Prostate gland (tissue), 2 donors: ENCODE results near the gene RMDN3.

Experiments used
- CTCF ChIP-seq, 4 experiments: fragments of 200-600 bp in 2 of 4; fragments of 450-650 bp in 2 of 4; sonication (generic) in 2 of 4; IDR thresholded peaks; 1 replicate in 3 of 4; 2 replicates in 1 of 4; pipeline ENCODE4 v1.5.1; 2016 to 2019; ENCODE audit warnings: antibody characterized with exemption in 4 of 4, mild to moderate bottlenecking in 2 of 4, moderate library complexity in 2 of 4
- POLR2A ChIP-seq: fragments of 450-650 bp; IDR thresholded peaks from one replicate; pipeline ENCODE4 v1.6.1; 2016; ENCODE audit warnings: antibody characterized with exemption, mild to moderate bottlenecking
- POLR2AphosphoS5 ChIP-seq: sonication (generic); formaldehyde crosslinking; IDR thresholded peaks from one replicate; pipeline ENCODE4 v1.6.1; 2017; ENCODE audit warnings: antibody characterized with exemption

DNA sequence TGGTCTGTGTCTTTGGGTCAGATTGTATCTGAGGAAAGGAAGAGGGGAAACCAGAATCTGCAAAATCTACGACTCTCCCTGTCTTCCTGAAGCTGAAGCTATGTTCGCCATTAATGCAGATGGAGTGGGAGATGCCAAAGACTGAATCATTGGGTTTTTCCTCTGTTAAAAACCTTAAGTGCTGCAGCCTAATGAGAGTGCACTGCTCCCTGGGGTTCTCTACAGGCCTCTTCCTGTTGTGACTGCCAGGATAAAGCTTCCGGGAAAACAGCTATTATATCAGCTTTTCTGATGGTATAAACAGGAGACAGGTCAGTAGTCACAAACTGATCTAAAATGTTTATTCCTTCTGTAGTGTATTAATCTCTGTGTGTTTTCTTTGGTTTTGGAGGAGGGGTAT, 24.0 kb downstream of the RMDN3 start:
- TF ChIP-seq CTCF (IDR thresholded peaks at IDR 0.05) (no peak), POLR2A (no peak), POLR2AphosphoS5 (no peak)
